Measurements from ENCODE around the gene TNRC6C. TPM values are rescaled to one million over a fixed set of nuclear protein-coding genes. Genes with fewer than 3 reads are reported as not detected.

TNRC6C gene
- total and polyA plus RNA-seq, 9 of the 15 experiments (the other 6 are each of a cell fraction or from before 2014, with no cell fraction given) = 0.20 to 4.9 (median 2.3) TPM

DNA sequence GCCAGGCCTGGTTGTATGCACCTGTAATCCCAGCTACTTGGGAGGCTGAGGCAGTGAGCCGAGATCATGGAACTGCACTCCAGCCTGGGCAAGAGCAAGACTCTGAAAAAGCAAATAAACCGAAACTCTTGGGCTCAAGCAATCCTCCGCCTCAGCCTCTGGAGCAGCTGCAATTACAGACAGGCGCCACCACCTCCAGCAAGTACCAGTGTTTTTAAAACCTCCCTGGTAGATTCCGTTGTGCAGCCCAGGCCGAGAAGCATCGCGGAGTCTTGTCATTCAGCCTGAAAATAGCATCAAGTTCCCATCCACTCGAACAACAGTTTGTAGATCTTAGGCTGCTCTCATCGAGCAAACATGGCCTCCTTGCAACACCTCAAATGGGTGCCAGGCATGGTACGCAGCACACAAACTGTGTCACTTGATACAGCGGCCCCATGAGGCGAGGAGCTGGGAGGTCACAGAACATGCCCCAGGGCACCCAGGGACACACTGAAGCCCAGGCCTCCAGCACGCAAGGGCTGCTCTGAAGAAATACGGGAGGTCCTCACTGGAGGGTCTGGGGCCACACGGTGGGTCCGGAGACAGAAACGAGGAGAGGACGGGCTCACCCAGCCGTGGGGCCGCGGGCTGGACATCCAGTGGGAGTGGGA lies 152.0 kb downstream of the TNRC6C start:
- Histone ChIP-seq H3K4me3 (no peak overlapping the region), H3K9me3 (replicated peaks; ENCODE audit: control insufficient read depth, insufficient read depth, low read depth, low read length) (no peaks in the 10 kb centered on the region), H3K9ac (ENCODE audit: insufficient read depth in 1 of 2, low read depth in 2 of 2, low read length in 2 of 2) (peak overlapping the region in 1 of 2 experiments; percentile 66; a peak in 1 of 4 replicates), H3K27me3 (ENCODE audit: control insufficient read depth in 2 of 2, insufficient read depth in 2 of 2, low read length in 2 of 2) (no peaks in the 10 kb centered on the region), H2AFZ (ENCODE audit: low read depth, low read length) (no peak overlapping the region), H3K27ac (ENCODE audit: extremely low read depth, low read depth, low read length) (no peak overlapping the region), H3K36me3 (ENCODE audit: control insufficient read depth, insufficient read depth, low read length) (peaks cover 77% of the 10 kb centered on the region), H3K4me1 (replicated peaks in 1 of 2; ENCODE audit: control insufficient read depth in 2 of 2, insufficient read depth in 2 of 2, low read length in 2 of 2) (peaks cover 0 to 42% of the 10 kb centered on the region in 2 experiments; a peak in 2 of 5 replicates), H4K20me1 (replicated peaks; ENCODE audit: control insufficient read depth, insufficient read depth, low read length) (peaks cover 16% of the 10 kb centered on the region), H3K9me1 (ENCODE audit: control insufficient read depth, insufficient read depth, low read length) (no peaks in the 10 kb centered on the region), H3K79me2 (ENCODE audit: control insufficient read depth, insufficient read depth, low read length) (peaks cover 13% of the 10 kb centered on the region; the same call in 2 of the 3 replicates), H3K4me2 (ENCODE audit: insufficient read depth, low read length) (no peak overlapping the region)
- no TSS peak for BruUV-seq (replicated peaks)
- ATAC-seq (no peak), FAIRE-seq (no peak), DNase-seq (ENCODE audit: extremely low read depth in 1 of 4, low spot score in 3 of 4) (no peak)
- intact Hi-C loops (cut with micrococcal nuclease) = no loop called here
- ChIA-PET CTCF (ENCODE audit: low intra/inter-chr PET ratio) (no interaction called here), POLR2A (interaction anchor here (0.7 to 1.8 kb wide), 4 partner anchors 9 to 400 kb away, joined by 3 to 6 read pairs (median 4); partner anchors contain the start of genes AFMID, TK1 and TMC6)
- 97% methylated on average over 22 of the region's 22 CpGs for WGBS (ENCODE audit: insufficient coverage, low coverage, missing lambda C conversion rate)
- in situ Hi-C loops (cut with MboI) = loop anchor here (5.0 kb wide), 1 partner anchor 62 kb away; no protein-coding TSS in a partner anchor
- TF ChIP-seq DNMT1 (IDR thresholded peaks at IDR 0.05) (no peak), ZNF431 (CRISPR knock-in tag; IDR thresholded peaks at IDR 0.05) (no peak), MXI1 (IDR thresholded peaks at IDR 0.05; ENCODE audit: low read depth, low read length) (no peak), MCM7 (IDR thresholded peaks at IDR 0.05) (no peak), ZNF444 (CRISPR knock-in tag; IDR thresholded peaks at IDR 0.05) (no peak), ZNF277 (CRISPR knock-in tag; IDR thresholded peaks at IDR 0.05; ENCODE audit: borderline replicate concordance) (no peak), CREB1 (IDR thresholded peaks at IDR 0.05) (no peak), CREB1 (CRISPR knock-in tag; IDR thresholded peaks at IDR 0.05) (no peak), E4F1 (CRISPR knock-in tag; IDR thresholded peaks at IDR 0.05; ENCODE audit: borderline replicate concordance) (no peak), SIN3A (IDR thresholded peaks at IDR 0.05; ENCODE audit: borderline replicate concordance in 2 of 2, control insufficient read depth in 1 of 2, low read depth in 2 of 2, low read length in 2 of 2) (no peak), ZNF212 (CRISPR knock-in tag; IDR thresholded peaks at IDR 0.05) (no peak), NFE2 (IDR thresholded peaks at IDR 0.05; ENCODE audit: low read depth) (no peak), PHB (CRISPR knock-in tag; IDR thresholded peaks at IDR 0.05) (no peak), POLR2G (IDR thresholded peaks at IDR 0.05; ENCODE audit: low read depth, low read length) (peak; percentile 32; the same call in 1 of the 2 replicates), POLR2A (conservative IDR thresholded peaks at IDR 0.05) (0 out of 2 replicates have a peak, but pooled peaks have one; percentile 1), MEF2A (IDR thresholded peaks at IDR 0.05; ENCODE audit: control insufficient read depth, low read depth, low read length) (no peak), ZNF316 (IDR thresholded peaks at IDR 0.05) (no peak), GABPB2 (CRISPR knock-in tag; conservative IDR thresholded peaks at IDR 0.05) (no peak)
- TF ChIP-seq, protein P1, sequence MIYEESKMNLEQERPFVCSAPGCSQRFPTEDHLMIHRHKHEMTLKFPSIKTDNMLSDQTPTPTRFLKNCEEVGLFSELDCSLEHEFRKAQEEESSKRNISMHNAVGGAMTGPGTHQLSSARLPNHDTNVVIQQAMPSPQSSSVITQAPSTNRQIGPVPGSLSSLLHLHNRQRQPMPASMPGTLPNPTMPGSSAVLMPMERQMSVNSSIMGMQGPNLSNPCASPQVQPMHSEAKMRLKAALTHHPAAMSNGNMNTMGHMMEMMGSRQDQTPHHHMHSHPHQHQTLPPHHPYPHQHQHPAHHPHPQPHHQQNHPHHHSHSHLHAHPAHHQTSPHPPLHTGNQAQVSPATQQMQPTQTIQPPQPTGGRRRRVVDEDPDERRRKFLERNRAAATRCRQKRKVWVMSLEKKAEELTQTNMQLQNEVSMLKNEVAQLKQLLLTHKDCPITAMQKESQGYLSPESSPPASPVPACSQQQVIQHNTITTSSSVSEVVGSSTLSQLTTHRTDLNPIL (CRISPR knock-in tag; IDR thresholded peaks at IDR 0.05) = no peak
